GM12872 (cell line): ENCODE data around the gene YKT6.

Experiments used
- CTCF ChIP-seq: IDR thresholded peaks from 3 replicates; pipeline ENCODE4 v1.5.1; 2011; ENCODE audit warnings: low read depth, mild to moderate bottlenecking, low read length, moderate library complexity; ENCODE audit not compliant: insufficient read depth

Gene YKT6

GRCh38 chr7:44262031-44262430 lies 61.3 kb downstream of the YKT6 start:
- TF ChIP-seq CTCF = no peak

DNA sequence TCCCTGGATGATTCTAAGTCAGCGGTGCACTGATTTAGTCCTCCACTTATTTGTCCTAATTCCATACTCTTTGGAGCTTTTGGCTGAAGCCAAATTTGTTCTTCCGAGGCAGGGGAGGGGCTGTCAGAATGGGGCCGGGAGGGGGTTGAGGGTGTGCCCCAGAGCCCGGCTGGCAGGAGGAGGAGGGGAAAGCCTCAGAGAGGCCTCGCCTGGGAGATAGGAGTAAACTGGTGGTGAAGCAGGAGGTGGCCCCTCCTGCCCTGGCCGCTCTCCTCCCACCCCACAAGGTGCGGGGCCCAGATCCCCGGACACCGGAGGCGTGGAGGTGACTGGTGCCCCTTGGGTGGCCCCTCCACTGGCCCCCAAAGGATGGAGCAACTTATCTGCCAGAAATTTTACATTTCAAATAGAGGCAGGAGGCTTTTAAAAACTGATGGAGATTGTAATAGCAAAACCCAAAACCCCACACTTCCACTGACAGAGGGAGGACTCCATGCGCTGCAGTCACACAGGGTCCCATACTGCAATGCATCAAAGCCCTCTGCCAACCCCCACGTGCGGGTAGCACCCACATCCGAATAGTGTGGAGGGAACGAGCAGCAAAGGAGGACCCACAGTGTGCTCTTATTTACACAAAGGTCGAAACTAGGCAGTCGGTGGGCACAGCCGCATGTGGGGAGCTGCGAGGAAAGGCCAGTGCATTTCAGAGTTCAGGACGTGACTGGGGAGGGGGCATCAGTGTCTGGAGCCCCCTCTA lies 62.7 kb downstream of the YKT6 start:
- TF ChIP-seq CTCF = no peak
